HEK293 (cell line): ENCODE results near the gene TEF.

Experiments
- ZNF114 ChIP-seq: fragments of 450-650 bp; formaldehyde crosslinking; IDR thresholded peaks from 2 replicates; pipeline ENCODE4 v1.5.0; 2017; ENCODE audit warnings: missing biosample characterization, missing genetic modification characterization
- ZNF24 ChIP-seq: fragments of 450-650 bp; formaldehyde crosslinking; IDR thresholded peaks from 2 replicates; pipeline ENCODE4 v1.5.1; 2016; ENCODE audit warnings: missing biosample characterization, missing genetic modification characterization
- ZNF514 ChIP-seq: fragments of 450-650 bp; formaldehyde crosslinking; IDR thresholded peaks from 2 replicates; pipeline ENCODE4 v1.5.1; 2016; ENCODE audit warnings: missing biosample characterization, missing genetic modification characterization
- TF ChIP-seq, protein P1 (sequence below): fragments of 450-650 bp; formaldehyde crosslinking; IDR thresholded peaks from 2 replicates; pipeline ENCODE4 v1.5.1; 2016; ENCODE audit warnings: missing biosample characterization, missing genetic modification characterization
- TF ChIP-seq, protein P2 (sequence below): fragments of 450-650 bp; formaldehyde crosslinking; IDR thresholded peaks from 2 replicates; pipeline ENCODE4 v1.5.1; 2016; ENCODE audit warnings: missing biosample characterization, missing genetic modification characterization

DNA sequence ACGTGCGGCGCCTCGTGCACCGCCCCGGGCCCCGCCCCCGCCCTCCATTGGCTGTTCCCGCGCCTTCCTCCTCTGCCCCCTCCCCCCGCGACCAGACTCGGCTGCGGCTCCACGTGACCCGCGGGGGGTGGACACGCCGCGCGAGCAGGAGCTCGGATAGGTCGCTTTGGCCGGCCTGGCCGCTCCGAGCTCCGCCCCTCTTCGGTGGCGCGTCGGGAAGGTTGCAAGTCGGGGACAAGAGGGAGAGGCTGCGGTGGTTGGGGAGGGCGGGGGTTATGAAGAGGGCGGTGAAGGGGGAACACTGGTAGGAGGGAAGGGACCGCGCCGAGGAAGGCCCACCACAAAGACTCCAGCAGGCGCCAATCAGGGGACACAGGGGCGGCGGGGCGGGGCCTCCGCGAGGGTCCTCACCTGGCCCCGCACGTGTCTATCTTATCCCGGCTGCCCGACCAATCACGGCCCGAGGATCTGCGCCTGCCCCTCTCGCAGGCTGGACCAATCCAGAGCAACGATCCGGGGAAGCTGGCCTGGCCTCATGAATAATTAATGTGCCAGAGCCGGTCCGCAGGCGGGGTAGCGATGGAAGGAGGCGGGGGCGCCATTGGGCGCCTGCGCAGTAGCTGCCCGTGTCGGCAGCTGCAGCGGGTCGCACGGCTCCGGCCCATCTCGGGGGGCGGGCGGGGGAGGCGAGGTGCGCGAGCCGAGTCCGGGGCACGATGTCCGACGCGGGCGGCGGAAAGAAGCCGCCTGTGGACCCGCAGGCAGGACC lies at the start of gene TEF:
- no peak for TF ChIP-seq ZNF24 (tag by site-specific recombination)
- TF ChIP-seq, protein P1, sequence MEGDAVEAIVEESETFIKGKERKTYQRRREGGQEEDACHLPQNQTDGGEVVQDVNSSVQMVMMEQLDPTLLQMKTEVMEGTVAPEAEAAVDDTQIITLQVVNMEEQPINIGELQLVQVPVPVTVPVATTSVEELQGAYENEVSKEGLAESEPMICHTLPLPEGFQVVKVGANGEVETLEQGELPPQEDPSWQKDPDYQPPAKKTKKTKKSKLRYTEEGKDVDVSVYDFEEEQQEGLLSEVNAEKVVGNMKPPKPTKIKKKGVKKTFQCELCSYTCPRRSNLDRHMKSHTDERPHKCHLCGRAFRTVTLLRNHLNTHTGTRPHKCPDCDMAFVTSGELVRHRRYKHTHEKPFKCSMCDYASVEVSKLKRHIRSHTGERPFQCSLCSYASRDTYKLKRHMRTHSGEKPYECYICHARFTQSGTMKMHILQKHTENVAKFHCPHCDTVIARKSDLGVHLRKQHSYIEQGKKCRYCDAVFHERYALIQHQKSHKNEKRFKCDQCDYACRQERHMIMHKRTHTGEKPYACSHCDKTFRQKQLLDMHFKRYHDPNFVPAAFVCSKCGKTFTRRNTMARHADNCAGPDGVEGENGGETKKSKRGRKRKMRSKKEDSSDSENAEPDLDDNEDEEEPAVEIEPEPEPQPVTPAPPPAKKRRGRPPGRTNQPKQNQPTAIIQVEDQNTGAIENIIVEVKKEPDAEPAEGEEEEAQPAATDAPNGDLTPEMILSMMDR = no peak
- TF ChIP-seq, protein P2, sequence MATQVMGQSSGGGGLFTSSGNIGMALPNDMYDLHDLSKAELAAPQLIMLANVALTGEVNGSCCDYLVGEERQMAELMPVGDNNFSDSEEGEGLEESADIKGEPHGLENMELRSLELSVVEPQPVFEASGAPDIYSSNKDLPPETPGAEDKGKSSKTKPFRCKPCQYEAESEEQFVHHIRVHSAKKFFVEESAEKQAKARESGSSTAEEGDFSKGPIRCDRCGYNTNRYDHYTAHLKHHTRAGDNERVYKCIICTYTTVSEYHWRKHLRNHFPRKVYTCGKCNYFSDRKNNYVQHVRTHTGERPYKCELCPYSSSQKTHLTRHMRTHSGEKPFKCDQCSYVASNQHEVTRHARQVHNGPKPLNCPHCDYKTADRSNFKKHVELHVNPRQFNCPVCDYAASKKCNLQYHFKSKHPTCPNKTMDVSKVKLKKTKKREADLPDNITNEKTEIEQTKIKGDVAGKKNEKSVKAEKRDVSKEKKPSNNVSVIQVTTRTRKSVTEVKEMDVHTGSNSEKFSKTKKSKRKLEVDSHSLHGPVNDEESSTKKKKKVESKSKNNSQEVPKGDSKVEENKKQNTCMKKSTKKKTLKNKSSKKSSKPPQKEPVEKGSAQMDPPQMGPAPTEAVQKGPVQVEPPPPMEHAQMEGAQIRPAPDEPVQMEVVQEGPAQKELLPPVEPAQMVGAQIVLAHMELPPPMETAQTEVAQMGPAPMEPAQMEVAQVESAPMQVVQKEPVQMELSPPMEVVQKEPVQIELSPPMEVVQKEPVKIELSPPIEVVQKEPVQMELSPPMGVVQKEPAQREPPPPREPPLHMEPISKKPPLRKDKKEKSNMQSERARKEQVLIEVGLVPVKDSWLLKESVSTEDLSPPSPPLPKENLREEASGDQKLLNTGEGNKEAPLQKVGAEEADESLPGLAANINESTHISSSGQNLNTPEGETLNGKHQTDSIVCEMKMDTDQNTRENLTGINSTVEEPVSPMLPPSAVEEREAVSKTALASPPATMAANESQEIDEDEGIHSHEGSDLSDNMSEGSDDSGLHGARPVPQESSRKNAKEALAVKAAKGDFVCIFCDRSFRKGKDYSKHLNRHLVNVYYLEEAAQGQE (tag by site-specific recombination) = no peak
- no peak for TF ChIP-seq ZNF114 (tag by site-specific recombination)
- TF ChIP-seq ZNF514 (tag by site-specific recombination) = no peak
